ENCODE data around the gene RSBN1.
A peak's percentile ranks its signal among the peaks of the same experiment; 100 is the strongest.
"Not testable (repeated sequence)": the region's sequence is repeated elsewhere in the genome, so short reads cannot be mapped to it uniquely, and the experiment has no call there.

RSBN1 gene

GRCh38 chr1:113811888-113812660, at the start of gene RSBN1:
TSS of gene RSBN1 (minus strand) at chr1:113812476. CDS start at chr1:113812412, 64 bp downstream.
- DNase-seq (ENCODE audit: low read depth) = peak; percentile 97

GRCh38 chr1:113861641-113862040, 49.4 kb upstream of the RSBN1 start:
- DNase-seq (ENCODE audit: low read depth) = no peak

GRCh38 chr1:113860891-113861290, 48.6 kb upstream of the RSBN1 start:
- no peak for DNase-seq (ENCODE audit: low read depth)

GRCh38 chr1:113859478-113860175, 47.4 kb upstream of the RSBN1 start:
- no peak for DNase-seq (ENCODE audit: low read depth)

- DNase-seq (ENCODE audit: low read depth) = no peak
Measured at GRCh38 chr1:113858982-113859381, 46.7 kb upstream of the RSBN1 start.

- DNase-seq (ENCODE audit: low read depth) = no peak
Measured at GRCh38 chr1:113858418-113858817, 46.1 kb upstream of the RSBN1 start.

GRCh38 chr1:113857776-113858175, 45.5 kb upstream of the RSBN1 start:
- no peak for DNase-seq (ENCODE audit: low read depth)

- no peak for DNase-seq (ENCODE audit: low read depth)
Measured at GRCh38 chr1:113856401-113856790, 44.1 kb upstream of the RSBN1 start.

GRCh38 chr1:113855630-113856400, 43.5 kb upstream of the RSBN1 start:
- DNase-seq (ENCODE audit: low read depth) = no peak

GRCh38 chr1:113854234-113854633, 42.0 kb upstream of the RSBN1 start:
- no peak for DNase-seq (ENCODE audit: low read depth)

- not testable (repeated sequence) for DNase-seq (ENCODE audit: low read depth)
Measured at GRCh38 chr1:113852694-113853093, 40.4 kb upstream of the RSBN1 start.

- DNase-seq (ENCODE audit: low read depth) = no peak
Measured at GRCh38 chr1:113850127-113850796, 38.0 kb upstream of the RSBN1 start.

GRCh38 chr1:113849072-113849471, 36.8 kb upstream of the RSBN1 start:
- DNase-seq (ENCODE audit: low read depth) = no peak

- no peak for DNase-seq (ENCODE audit: low read depth)
Measured at GRCh38 chr1:113846391-113847035, 34.2 kb upstream of the RSBN1 start.

GRCh38 chr1:113836534-113836933, 24.3 kb upstream of the RSBN1 start:
- DNase-seq (ENCODE audit: low read depth) = no peak

GRCh38 chr1:113835686-113836290, 23.5 kb upstream of the RSBN1 start:
- no peak for DNase-seq (ENCODE audit: low read depth)

- DNase-seq (ENCODE audit: low read depth) = no peak
Measured at GRCh38 chr1:113834716-113835115, 22.4 kb upstream of the RSBN1 start.

GRCh38 chr1:113830039-113830438, 17.8 kb upstream of the RSBN1 start:
- no peak for DNase-seq (ENCODE audit: low read depth)

GRCh38 chr1:113821916-113822315, 9.6 kb upstream of the RSBN1 start:
- no peak for DNase-seq (ENCODE audit: low read depth)

- DNase-seq (ENCODE audit: low read depth) = no peak
Measured at GRCh38 chr1:113818578-113818977, 6.3 kb upstream of the RSBN1 start.

- no peak for DNase-seq (ENCODE audit: low read depth)
Measured at GRCh38 chr1:113813218-113813617, 942 bp upstream of the RSBN1 start.

Data from activated T-helper 9 cell treated with anti-CD3 and anti-CD28 coated beads, Interleukin-2, amount 50 U/mL, for 16 hours (primary cell).